Bronchial epithelial cell (primary cell): Measurements from ENCODE around the gene SDHAF4. TPM values are rescaled to one million over a fixed set of nuclear protein-coding genes. Genes with fewer than 3 reads are reported as not detected.

ENCODE experiments used
- DNase-seq: peaks from one replicate; pipeline ENCODE4 v3.0.0-alpha.2; 2010; ENCODE audit warnings: low read depth
- FAIRE-seq: peaks from 2 replicates; lab custom pipeline; 2011; peaks lifted over from hg19 to GRCh38; lab: Jason Lieb, UNC
- H3K27me3 ChIP-seq: 2 replicates; pipeline ENCODE4 v1.5.1; 2011; ENCODE audit warnings: low read length; ENCODE audit not compliant: control insufficient read depth, insufficient read depth
- H3K36me3 ChIP-seq: 2 replicates; pipeline ENCODE4 v1.5.1; 2011; ENCODE audit warnings: low read length; ENCODE audit not compliant: control insufficient read depth, insufficient read depth
- H3K4me3 ChIP-seq: 2 replicates; pipeline ENCODE4 v1.5.1; 2011; ENCODE audit warnings: mild to moderate bottlenecking, low read depth, low read length, control low read depth
- total RNA-seq: library from RNA; depleted of rRNA; stranded (reverse); fragments of >200 nt; gene quantifications from 2 replicates; pipeline ENCODE4 v1.2.1, GENCODE V29; 2014
- TF ChIP-seq, protein P1 (sequence below): IDR thresholded peaks from 2 replicates; pipeline ENCODE4 v1.5.1; 2011; ENCODE audit warnings: mild to moderate bottlenecking, moderate library complexity, low read length, control low read depth, inconsistent platforms; ENCODE audit not compliant: insufficient read depth, severe bottlenecking

SDHAF4 gene
- total RNA-seq, 1 donor from 2014 or later, result 7.1 TPM

DNA sequence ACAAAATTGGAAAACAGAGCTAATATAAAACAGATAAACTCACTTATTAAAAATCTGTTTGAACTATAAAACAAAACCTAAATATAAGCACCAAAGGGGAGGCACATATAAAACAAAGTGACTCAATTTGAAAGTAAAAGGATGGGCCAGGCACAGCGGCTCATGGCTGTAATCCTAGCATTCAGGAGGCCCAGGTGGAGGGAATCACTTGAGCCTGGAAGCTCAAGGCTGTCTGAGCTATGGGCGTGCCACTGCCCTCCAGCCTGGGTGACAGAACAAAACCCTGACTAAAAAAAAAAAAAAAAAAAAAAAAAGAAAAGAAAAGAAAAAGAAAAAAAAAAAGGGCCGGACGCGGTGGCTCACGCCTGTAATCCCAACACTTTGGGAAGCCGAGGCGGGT is 69.9 kb downstream of the SDHAF4 start:
- no peaks in the 10 kb centered on the region for H3K27me3 ChIP-seq
- DNase-seq, result no peak
- TF ChIP-seq, protein P1, sequence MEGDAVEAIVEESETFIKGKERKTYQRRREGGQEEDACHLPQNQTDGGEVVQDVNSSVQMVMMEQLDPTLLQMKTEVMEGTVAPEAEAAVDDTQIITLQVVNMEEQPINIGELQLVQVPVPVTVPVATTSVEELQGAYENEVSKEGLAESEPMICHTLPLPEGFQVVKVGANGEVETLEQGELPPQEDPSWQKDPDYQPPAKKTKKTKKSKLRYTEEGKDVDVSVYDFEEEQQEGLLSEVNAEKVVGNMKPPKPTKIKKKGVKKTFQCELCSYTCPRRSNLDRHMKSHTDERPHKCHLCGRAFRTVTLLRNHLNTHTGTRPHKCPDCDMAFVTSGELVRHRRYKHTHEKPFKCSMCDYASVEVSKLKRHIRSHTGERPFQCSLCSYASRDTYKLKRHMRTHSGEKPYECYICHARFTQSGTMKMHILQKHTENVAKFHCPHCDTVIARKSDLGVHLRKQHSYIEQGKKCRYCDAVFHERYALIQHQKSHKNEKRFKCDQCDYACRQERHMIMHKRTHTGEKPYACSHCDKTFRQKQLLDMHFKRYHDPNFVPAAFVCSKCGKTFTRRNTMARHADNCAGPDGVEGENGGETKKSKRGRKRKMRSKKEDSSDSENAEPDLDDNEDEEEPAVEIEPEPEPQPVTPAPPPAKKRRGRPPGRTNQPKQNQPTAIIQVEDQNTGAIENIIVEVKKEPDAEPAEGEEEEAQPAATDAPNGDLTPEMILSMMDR, result no peak
- no peak for FAIRE-seq
- no peaks in the 10 kb centered on the region for H3K36me3 ChIP-seq
- no peak overlapping the region for H3K4me3 ChIP-seq

DNA sequence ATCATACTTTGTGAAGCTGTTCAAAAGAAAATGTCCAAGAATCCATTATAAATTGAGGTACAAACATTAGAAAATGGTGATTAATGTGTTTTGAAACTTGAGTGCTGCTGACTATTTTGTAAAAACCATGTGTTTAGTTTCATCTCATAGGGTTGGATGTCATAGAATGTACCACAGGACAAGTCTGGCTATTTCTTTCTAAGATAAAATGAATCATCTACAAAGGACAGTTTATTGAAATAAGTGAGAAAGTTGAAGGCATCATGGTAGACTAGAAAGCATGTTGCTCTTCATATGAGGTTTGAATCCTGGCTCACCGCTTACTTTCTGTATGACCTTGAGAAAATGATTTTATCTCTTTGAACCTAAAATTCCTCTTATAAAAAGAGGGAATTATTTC is 71.7 kb downstream of the SDHAF4 start:
- FAIRE-seq (no peak), DNase-seq (no peak)
- Histone ChIP-seq H3K36me3 (no peaks in the 10 kb centered on the region), H3K4me3 (no peak overlapping the region), H3K27me3 (no peaks in the 10 kb centered on the region)
- TF ChIP-seq, protein P1, result no peak

Other genes with a start within 250 kb of the SDHAF4 start
- gene FAM135A, start 153.4 kb upstream of the SDHAF4 start, total RNA-seq, result 61.6 and 82.2 TPM in 2 replicates
- 12.4 and 19.2 TPM in 2 replicates for gene SMAP1, start 101.0 kb downstream of the SDHAF4 start, total RNA-seq